Measurements from ENCODE around the gene FAM135A. TPM values are rescaled to one million over a fixed set of nuclear protein-coding genes. Genes with fewer than 3 reads are reported as not detected.

Gene FAM135A
- total RNA-seq, 2 donors from 2014 or later = 25.8 to 34.0 TPM

GRCh38 chr6:70530023-70530422, 116.7 kb downstream of the FAM135A start:
- no CpG with 5 or more reads among the region's 2 CpGs for WGBS, 2 experiments (ENCODE audit: insufficient coverage in 1 of 2, insufficient read length in 1 of 2)
- no peak overlapping the region for H3K4me3 Mint-ChIP-seq
- no peak for TF ChIP-seq CTCF (conservative IDR thresholded peaks at IDR 0.05)
- no peaks in the 10 kb centered on the region for H3K27me3 Mint-ChIP-seq (ENCODE audit: insufficient read depth)
- no peak overlapping the region for H3K27ac Mint-ChIP-seq
- no peaks in the 10 kb centered on the region for H3K36me3 ChIP-seq (ENCODE audit: control insufficient read depth, insufficient read depth, low read length)
- H3K27ac ChIP-seq (ENCODE audit: low read depth, low read length) = no peak overlapping the region
- H3K4me1 Mint-ChIP-seq = peaks cover 17% of the 10 kb centered on the region
- peaks cover 9% of the 10 kb centered on the region for H3K36me3 Mint-ChIP-seq (ENCODE audit: low read depth)
- no peak for DNase-seq
- H3K4me1 ChIP-seq (ENCODE audit: control insufficient read depth, insufficient read depth, low read length) = no peaks in the 10 kb centered on the region
- H3K4me3 ChIP-seq (ENCODE audit: low read length) = no peak overlapping the region
- no peak overlapping the region for H3K9ac ChIP-seq (ENCODE audit: extremely low read depth, low read length, poor library complexity, severe bottlenecking)
- H3K9me3 Mint-ChIP-seq = no peaks in the 10 kb centered on the region
- H3K27me3 ChIP-seq (ENCODE audit: control insufficient read depth, insufficient read depth, low read length, poor library complexity, severe bottlenecking) = no peaks in the 10 kb centered on the region
- no peaks in the 10 kb centered on the region for H3K9me3 ChIP-seq (ENCODE audit: control insufficient read depth, low read length)

GRCh38 chr6:70531133-70531532, 117.8 kb downstream of the FAM135A start:
- H3K9me3 Mint-ChIP-seq = no peaks in the 10 kb centered on the region
- no peaks in the 10 kb centered on the region for H3K36me3 ChIP-seq (ENCODE audit: control insufficient read depth, insufficient read depth, low read length)
- no peak overlapping the region for H3K27ac Mint-ChIP-seq
- H3K9ac ChIP-seq (ENCODE audit: extremely low read depth, low read length, poor library complexity, severe bottlenecking) = no peak overlapping the region
- no peak overlapping the region for H3K4me3 Mint-ChIP-seq
- no peak for DNase-seq
- no peak overlapping the region for H3K27ac ChIP-seq (ENCODE audit: low read depth, low read length)
- no peaks in the 10 kb centered on the region for H3K27me3 Mint-ChIP-seq (ENCODE audit: insufficient read depth)
- peaks cover 7% of the 10 kb centered on the region for H3K36me3 Mint-ChIP-seq (ENCODE audit: low read depth)
- peaks cover 17% of the 10 kb centered on the region for H3K4me1 Mint-ChIP-seq
- H3K4me3 ChIP-seq (ENCODE audit: low read length) = no peak overlapping the region
- WGBS, 2 experiments (ENCODE audit: insufficient coverage in 1 of 2, insufficient read length in 1 of 2) = 92% methylated on average over 1 of the region's 1 CpG; no CpG with 5 or more reads in 1 of the 2 experiments
- TF ChIP-seq CTCF (conservative IDR thresholded peaks at IDR 0.05) = no peak
- H3K27me3 ChIP-seq (ENCODE audit: control insufficient read depth, insufficient read depth, low read length, poor library complexity, severe bottlenecking) = no peaks in the 10 kb centered on the region
- H3K4me1 ChIP-seq (ENCODE audit: control insufficient read depth, insufficient read depth, low read length) = no peaks in the 10 kb centered on the region
- H3K9me3 ChIP-seq (ENCODE audit: control insufficient read depth, low read length) = no peaks in the 10 kb centered on the region

GRCh38 chr6:70537266-70537665, 124.0 kb downstream of the FAM135A start:
- H3K4me1 Mint-ChIP-seq = no peaks in the 10 kb centered on the region
- 100% methylated on average over 1 of the region's 1 CpG; no CpG with 5 or more reads in 1 of the 2 experiments for WGBS, 2 experiments (ENCODE audit: insufficient coverage in 1 of 2, insufficient read length in 1 of 2)
- no peaks in the 10 kb centered on the region for H3K4me1 ChIP-seq (ENCODE audit: control insufficient read depth, insufficient read depth, low read length)
- H3K27ac Mint-ChIP-seq = no peak overlapping the region
- no peak for TF ChIP-seq CTCF (conservative IDR thresholded peaks at IDR 0.05)
- DNase-seq = no peak
- no peaks in the 10 kb centered on the region for H3K9me3 ChIP-seq (ENCODE audit: control insufficient read depth, low read length)
- H3K36me3 ChIP-seq (ENCODE audit: control insufficient read depth, insufficient read depth, low read length) = peaks cover 13% of the 10 kb centered on the region
- peaks cover 2% of the 10 kb centered on the region for H3K9me3 Mint-ChIP-seq
- H3K27me3 ChIP-seq (ENCODE audit: control insufficient read depth, insufficient read depth, low read length, poor library complexity, severe bottlenecking) = no peaks in the 10 kb centered on the region
- no peak overlapping the region for H3K4me3 ChIP-seq (ENCODE audit: low read length)
- no peak overlapping the region for H3K4me3 Mint-ChIP-seq
- H3K27ac ChIP-seq (ENCODE audit: low read depth, low read length) = no peak overlapping the region
- H3K9ac ChIP-seq (ENCODE audit: extremely low read depth, low read length, poor library complexity, severe bottlenecking) = no peak overlapping the region
- peaks cover 20% of the 10 kb centered on the region for H3K36me3 Mint-ChIP-seq (ENCODE audit: low read depth)
- no peaks in the 10 kb centered on the region for H3K27me3 Mint-ChIP-seq (ENCODE audit: insufficient read depth)

Data from endodermal cell (in vitro differentiated cells).